Stromal cell of bone marrow (primary cell): Measurements from ENCODE around the gene KRT78.
"Not testable (repeated sequence)": the region's sequence is repeated elsewhere in the genome, so short reads cannot be mapped to it uniquely, and the experiment has no call there.

Source experiments
- DNase-seq: peaks from one replicate; pipeline ENCODE4 v3.0.0-alpha.2; 2012; ENCODE audit warnings: low read depth

KRT78 gene

DNA sequence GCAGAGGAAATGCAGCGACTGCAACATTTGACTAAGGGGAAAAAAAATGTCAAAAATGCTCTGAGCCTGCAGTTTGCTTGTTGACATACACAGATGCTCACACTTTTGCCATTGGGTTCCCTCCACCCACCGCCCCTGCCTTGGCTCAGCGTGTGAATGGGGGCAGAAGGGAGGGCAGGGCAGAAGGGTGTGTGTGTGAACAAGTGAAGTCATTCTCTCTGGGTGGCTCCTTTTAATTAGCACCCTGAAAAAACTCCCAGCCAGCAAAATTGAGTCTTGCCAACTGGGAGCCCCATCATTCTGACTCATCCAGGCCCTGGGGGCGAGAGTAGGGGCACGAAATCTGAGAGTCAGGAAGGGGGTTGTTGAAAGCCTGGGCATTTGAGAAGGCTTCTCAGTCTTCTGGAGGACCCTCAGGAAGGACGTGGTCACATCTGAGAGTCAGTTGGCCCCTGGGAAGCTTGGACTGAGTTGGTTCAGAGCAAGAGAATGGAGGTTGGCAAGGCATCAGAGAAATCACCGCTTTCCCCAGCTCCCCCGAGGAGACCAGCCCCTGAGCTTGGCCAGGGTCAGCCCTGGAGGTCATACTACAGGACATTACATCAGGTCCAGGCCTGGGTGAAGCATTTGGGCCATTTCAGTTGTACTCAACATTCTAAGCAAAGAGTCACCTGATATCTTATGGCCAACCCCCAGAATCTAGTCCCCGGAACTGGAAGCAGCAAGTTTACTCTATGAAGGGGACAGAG, 22.7 kb upstream of the KRT78 start:
- peak; percentile 74 for DNase-seq

DNA sequence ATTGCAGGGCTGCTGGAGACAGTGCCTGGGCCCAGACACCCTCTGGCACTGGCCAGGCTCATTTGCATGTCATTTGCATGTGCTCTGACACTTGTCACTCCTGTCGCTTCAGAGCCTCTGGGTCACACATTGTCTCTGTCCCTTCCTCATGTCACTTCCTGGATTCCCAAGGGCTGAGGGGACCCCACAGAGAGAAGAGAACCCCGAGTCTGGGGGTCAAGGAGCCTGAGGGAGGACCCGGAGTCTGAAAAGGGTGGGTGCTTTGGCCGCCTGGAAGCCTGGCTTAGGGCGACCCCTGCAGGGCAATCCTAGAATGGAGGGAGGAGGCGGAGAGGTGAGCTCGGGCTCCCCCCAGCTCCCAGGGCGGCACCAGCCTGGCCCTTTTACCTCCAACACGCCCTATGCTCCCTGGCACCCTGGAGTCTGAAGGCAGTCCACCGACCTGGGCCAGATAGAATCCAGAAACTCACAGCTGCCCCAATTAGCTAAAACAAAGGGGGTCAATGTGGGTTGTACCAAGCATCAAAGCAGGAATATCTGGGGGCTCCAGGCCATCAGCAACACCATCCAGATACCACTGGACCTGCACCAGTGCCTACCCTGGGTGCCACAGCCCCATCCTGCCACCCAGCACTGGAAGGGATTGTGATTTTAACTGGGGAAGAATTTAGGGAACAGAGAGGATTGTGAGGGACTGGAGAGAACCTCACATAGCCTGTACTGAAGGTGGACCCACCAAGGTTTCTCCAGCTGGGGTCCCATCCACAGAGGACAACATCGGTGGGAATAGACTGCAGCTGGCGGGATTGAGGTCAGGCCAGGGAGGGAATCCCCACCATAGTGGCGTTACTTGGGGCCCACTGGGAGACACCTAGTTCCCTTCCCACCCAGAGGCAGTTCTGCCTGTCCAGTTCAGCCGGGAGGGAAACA, 21.8 kb upstream of the KRT78 start:
- DNase-seq: no peak

DNA sequence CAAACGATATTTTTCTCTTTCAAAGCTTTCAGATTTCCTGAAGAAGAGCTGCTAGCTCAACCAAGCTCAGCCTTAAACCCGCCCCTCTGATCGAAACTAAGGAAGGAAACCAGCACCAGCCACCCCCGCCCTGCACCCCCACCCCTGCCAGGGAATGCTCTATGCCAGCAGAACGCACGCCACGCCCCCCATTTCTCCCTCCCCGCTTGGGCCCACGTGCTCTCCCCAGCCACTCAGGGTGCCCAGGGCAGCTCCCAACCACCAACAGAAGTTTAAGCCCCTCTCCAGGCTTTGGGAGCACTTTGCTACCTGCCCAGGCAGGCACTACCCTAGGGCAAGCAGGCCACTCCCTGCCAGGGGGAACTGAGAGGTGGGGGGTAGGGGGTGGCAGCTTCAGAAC, 18.8 kb upstream of the KRT78 start:
- no peak for DNase-seq

DNA sequence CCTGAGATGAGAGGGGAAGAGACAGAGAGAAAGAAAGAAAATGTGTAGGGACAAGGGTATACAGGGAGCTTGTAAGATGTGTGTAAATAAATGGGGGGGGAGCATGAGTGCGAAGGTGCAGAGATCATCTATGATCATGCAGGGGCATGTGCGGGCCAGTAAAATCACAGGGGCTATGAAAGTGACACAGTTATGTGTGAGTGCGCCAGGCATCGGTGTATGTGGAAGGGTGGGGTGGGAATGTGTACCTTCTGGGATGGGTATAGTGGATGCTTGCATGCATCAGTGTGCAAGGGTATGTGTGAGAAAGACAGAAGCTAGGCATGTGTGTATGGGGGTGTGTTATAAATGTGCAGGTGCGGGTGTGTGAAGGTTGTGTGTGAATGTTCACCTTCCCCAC, 18.4 kb upstream of the KRT78 start:
- DNase-seq: no peak

DNA sequence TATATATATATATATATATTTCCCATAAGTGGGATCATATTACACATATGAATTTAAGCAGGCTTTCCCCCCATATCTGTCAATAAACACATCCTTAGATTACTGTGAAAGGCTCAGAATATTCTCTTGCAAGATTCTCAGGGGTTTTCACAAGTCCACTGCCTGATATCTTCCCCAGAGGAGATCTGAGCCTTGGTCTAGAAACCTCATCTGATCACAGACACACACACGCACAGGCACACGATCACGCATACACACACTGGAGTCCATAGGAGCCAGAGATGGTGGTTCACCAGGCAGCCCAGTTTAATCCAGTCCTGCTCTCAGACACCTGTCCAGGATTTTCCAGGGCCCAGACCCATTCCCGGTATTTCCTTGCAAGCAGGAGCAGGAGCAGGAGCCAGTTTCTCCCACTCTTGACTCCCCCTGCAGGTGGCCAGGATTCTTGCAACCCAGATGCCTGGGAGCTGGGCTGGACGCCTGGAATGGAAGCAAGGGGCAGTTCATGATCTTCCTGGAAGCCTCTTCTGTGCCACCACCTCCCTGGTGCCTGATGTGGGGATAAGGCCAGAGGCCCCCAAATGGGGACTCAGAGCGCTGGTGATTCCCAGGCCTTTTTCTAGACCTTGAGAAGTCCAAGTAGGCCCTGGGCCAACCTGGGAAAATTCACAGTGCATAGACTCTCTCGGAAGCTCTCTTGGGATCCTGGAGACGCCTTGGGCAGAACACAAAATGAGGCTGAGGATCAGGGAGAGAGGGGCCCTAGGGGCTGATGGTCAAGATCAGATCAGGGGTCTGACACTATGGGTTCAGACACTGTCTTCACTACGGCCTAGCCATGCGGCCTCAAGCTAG, 16.5 kb upstream of the KRT78 start:
- peak; percentile 46 for DNase-seq

DNA sequence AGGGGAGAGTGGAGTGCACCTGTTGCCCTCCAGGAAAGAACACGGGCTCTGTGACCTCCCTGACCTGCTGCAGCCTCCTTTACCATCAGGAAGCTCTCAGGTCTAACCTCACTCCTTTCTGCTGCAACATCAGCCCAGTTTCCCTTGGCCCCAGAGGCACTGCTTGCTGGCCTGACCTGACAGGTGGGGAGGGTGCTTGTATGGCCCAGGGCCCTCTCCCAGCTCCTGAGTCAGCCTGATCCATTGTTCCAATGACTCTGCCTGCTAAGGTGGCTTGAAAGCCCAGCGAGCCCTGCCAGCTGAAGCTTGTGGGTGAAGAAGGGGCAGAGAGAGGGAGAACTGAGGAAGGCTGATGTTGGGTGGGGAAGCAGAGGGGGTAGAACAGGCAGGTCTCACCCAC, 13.2 kb upstream of the KRT78 start:
- DNase-seq: no peak

DNA sequence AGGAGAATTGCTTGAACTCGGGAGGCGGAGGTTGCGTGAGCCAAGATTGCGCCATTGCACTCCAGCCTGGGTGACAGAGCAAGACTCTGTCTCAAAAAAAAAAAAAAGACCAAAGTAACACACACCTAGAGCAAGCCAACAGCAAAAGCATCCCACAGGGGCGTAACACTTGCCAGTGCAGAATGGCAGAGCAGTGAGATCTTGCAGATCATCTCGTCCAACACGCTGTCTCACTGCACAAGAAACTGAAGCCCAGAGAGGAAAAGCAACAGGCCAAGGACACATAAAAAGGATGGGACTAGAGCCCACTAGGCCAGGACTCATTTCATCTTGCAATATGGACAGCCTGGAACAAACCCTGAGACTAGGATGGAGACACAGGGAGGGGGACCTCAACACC, 12.7 kb upstream of the KRT78 start:
- DNase-seq: no peak

DNA sequence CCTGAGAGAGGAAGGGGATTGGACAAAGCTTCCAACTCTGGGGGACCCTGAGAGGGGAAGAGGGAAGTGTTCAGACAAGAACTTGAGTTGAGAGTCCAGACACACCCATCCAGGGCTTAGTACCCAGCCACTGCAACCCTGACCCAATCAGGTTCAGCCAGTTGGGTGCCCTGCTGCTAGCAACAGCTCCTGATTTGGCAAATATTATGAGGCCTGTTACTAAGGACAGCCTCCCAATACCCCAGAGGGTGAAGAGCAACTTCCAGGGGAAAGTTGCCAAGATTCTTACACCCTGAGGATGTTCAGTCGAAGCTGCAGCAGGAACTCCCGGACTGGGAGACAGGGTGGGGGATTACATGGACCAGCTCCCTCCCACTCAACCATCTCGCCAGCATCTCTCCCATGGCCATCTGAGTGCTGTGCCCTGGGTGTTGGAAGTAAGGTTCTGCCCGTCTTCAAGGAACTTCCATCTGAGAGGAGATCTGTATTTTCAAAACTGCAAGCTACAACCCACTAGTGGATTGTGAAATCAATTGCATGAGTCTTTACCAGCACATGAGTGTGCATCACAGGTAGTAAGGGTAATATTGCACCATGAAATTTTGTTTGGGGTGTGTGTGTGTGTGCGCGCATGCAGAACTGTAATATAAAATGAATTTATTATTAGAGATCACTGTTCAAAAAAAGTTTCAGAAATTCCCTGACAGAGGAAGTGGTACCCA, 11.5 kb upstream of the KRT78 start:
- DNase-seq: no peak

DNA sequence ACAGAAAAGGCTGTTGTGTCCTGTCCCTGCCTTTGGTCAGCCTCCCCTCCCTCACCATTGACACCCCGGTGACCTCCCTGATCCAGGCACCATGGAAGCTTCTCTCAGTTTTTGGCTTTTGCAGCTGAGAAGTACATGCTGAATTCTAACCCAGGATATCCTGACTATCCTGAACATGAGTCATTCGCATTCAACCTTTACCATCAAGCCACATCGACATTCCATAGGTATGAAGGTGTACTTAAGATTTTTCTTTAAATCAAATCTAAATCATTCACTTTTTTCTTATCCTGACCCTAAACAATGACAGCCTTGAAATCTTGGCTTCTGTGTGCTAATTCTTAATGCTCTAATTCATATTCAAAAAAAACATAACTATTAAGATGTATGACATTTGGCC, 8.7 kb upstream of the KRT78 start:
- DNase-seq: no peak

DNA sequence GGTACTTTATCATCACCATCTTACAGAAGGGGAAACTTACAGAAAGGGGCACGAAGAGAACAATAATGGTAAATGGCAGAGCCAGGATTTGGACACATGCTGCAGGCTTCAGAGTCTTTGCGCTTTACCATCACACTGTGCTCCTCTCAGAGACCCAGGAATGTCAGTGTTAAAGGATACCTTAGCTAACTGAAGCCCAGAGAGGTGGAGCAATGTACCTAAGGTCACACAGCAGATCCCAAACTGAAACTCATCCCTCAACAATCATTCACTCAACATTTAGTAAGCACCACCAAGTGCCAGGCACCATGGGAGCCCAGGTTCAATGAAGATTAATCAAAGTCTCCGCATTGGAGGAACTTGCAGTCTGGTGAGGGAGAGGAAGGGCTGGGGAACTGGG, 8.0 kb upstream of the KRT78 start:
- DNase-seq: no peak

DNA sequence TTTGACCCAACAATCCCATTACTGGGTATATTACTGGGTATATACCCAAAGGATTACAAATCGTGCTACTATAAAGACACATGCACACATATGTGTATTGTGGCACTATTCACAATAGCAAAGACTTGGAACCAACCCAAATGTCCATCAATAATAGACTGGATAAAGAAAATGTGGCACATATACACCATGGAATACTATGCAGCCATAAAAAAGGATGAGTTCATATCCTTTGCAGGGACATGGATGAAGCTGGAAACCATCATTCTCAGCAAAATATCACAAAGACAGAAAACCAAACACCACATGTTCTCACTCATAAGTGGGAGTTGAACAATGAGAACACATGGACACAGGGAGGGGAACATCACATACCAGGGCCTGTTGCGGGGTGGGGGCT, 7.3 kb upstream of the KRT78 start:
- not testable (repeated sequence) for DNase-seq

DNA sequence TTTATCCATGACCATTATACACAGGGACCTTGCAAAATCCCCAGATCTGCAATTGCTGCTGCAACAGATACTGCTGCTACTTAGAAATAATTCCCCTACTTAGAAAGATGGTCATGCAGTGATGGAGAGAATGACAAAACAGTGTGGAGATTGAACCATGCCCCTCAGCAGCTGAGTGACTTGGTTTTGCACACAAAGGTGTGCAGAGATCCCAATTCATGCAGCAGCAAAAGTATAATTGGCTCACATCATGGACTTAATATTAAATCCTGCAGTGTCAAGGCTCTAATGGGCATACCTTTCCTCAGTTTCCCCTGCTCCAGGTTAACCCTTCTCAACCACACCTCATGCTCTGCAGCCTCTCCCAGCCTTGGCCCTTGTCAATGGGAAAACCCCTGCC, 3.0 kb upstream of the KRT78 start:
- DNase-seq: no peak

DNA sequence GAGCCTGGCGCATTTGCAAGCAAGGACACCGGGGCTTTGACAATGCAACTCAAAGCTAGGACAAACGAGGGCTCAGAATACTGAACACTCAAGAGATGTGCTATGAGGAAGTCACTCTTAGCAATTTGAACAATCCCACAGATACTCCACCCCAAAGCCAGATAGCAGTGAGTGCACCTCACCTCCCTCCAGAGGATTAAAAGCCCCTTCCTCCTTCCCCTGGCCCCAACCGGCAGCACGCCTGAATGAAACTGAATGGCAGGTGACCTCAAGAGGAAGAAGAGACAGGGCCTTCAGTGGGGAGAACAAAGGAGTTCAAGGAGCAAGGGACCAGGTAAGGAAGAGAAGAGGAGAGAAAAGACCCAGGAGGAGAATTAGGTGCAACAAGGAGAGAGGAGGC, 1.9 kb upstream of the KRT78 start:
- no peak for DNase-seq

DNA sequence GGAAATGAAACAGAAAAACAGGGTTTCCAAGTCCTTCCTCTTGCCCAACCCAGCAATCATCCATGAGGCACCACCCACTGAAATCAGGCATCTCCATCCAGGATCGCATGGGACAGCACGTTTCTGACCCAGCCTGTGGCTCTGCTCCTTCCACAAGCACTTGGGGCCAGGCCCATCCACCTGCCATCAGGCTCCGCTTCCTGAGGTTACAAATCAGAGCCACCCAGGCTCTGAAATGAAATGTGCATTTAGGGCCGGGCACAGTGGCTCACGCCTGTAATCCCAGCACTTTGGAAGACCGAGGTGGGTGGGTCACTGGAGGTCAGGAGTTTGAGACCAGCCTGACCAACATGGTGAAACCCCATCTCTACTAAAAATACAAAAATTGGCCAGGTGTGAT, 717 bp upstream of the KRT78 start:
- no peak for DNase-seq

DNA sequence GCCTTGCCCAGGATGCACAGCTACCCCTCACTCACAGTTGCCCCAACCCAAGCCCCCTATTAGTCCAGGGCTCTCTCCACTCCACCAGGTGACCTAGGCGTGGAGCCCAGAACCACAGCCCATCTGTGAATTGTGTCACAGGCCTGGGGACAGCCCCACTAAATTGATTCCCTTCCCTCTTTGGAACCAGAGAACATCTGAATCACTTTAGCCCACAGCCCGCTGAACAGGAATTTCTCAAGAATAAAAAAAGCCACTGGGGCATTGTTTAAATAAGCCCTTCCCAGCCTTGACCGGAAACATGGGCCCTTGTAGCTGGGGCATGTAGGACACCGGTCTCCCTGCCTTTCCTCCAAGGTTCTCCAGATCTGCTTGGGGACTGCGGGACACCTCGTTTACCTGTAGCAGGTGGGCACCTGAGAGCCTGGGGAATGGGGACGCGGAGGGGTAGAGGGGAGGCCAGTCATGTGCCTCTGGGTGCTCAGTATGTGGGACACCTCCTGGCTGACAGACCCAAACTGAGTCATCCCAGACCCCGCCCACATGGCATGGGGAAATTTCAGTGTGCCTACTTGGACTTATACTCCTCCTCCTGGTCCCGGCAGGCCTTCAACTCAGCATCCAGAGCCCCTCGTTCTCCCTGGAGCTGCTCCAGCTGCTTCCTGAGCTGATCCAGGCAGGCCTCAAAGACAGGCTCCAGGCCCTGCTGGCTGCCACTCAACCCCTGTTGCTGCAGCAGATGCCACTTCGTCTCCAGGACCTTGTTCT, 1.3 kb downstream of the KRT78 start:
- DNase-seq: no peak

DNA sequence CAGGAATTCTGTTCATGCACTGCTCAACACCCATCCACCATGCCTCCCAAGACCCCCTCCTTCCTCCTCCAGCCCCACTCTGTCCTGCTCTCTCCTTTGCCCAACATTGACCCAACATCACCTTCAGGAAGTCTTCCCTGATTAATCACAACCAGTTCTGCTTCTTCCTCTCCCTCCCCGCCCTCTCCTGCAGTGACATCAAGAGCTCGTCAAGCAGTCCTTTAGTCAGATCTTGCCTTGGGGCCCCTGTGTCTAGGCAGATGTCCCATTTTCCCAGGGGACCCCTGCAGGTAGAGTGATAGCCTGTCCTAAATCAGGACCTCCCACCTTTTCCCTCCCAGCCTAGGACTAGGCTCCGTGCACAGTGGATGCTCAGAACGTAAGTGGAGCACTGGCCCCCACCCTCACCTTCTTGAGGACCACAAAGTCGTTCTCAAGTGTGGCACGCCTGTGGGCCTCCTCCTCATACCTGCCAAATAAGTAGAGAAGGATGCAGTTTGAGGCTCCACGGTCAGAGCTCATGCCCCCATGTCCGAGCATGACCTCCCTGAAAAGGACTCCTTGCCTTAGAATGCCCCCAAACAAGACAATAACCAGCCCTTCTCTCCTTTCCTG, 2.3 kb downstream of the KRT78 start:
- DNase-seq: no peak

DNA sequence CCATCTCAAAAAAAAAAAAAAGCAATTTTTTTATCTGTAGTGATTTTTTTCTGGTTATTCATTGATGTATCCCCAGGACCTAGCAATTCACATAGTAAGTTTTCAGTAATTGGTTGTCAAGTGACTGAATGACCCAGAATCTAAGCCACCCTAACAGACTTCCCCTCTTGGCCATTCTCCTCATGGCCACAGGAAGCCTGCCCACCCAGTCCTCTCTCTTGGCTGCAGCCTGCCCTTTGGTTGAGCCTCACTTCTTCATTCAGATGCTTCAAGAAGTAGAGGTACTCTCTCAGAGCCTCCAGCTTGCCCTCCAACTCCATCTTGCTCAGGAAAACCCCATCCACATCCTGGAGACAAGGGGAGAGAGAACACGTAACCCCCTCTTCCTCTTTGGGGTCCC, 2.8 kb downstream of the KRT78 start:
- no peak for DNase-seq

DNA sequence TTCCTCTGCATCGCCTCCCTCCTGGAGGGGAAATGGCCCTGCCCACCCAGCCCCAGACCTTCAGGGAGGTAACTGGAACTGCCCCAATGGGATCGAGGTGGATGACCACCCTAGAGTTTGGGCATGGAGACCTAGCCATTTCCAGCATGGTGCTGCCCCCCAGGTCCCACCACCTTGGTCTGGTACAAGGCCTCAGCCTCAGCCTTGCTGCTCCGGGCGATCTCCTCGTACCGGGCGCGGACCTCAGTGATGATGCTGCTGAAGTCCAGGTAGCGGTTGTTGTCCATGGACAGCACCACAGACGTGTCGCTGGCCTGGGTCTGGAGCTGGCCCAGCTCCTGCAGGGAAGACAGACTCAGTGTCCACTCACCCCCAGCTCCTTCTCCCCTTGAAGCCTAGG, 4.4 kb downstream of the KRT78 start:
- no peak for DNase-seq

DNA sequence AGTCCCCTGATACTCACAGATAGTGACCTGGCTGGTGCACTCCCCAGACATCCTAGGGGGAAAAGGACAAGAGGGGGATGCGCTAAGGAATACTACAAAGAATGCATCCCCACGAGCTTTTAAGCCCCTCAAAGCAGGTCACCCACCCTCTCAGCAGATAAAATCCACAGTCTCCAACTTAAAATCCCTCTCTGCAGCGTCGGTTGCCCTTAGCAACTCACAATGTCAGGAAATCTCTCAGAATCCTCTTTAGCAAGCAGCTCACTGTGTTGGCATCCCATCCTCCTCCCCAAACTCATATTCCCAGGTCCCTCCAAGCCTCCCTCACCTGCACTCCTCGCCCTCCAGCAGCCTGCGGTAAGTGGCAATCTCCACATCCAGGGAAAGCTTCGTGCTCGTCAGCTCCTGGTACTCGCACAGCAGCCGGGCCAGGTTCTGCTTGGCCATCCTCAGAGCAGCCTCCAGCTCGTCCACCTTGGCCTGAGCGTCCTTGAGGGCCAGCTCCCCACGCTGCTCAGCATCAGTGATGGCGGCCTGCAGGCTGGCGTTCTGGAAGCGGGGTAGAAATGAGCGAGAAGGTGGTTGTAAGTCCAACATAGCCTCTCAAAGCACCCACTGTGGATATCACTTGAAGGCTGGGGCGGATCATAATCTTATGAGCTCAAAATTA, 9.2 kb downstream of the KRT78 start:
- DNase-seq: no peak
